Measurements from ENCODE around the gene REG4.

Gene REG4

DNA sequence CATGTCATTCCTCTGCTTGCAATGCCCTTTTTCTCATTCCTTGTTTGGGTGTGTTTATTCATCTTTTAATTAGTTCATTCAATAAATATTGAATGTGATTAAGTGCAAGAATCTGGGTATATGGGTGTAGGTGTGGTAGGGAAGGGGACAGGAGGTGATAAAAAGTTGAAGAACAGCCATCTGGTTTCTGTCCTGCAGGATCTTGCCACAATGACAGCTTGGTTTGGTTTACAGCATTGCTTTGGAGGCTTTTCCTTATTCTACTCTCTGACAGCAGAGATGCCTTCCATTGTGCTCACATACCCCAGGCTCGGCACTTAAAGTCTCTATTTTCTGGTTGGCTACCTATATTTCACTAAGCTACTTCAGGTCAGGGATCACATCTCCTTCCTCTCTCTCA is 3.0 kb upstream of the REG4 start:
- Histone ChIP-seq H3K79me2 (ENCODE audit: control insufficient read depth, low read length) (no peaks in the 10 kb centered on the region), H3K9me3 (ENCODE audit: control insufficient read depth, insufficient read depth, low read length) (no peaks in the 10 kb centered on the region), H3K4me2 (ENCODE audit: low read length) (no peak overlapping the region), H3F3A (ENCODE audit: control insufficient read depth, insufficient read depth) (no peaks in the 10 kb centered on the region), H3K4me3 (ENCODE audit: low read length) (no peak overlapping the region), H3K9me2 (replicated peaks; ENCODE audit: control insufficient read depth, low read length) (no peaks in the 10 kb centered on the region), H3K27ac (ENCODE audit: low read depth, low read length) (no peak overlapping the region), H3K36me3 (ENCODE audit: control insufficient read depth, low read length) (no peaks in the 10 kb centered on the region), H4K20me1 (ENCODE audit: control insufficient read depth, insufficient read depth, low read depth, low read length) (no peaks in the 10 kb centered on the region), H3K4me1 (ENCODE audit: control insufficient read depth, low read length) (no peaks in the 10 kb centered on the region), H3K27me3 (ENCODE audit: control insufficient read depth, low read length) (peaks cover 12% of the 10 kb centered on the region)
- no peak for TF ChIP-seq EZH2phosphoT487 (IDR thresholded peaks at IDR 0.05; ENCODE audit: borderline replicate concordance, low read length)
- TF ChIP-seq, protein P1, sequence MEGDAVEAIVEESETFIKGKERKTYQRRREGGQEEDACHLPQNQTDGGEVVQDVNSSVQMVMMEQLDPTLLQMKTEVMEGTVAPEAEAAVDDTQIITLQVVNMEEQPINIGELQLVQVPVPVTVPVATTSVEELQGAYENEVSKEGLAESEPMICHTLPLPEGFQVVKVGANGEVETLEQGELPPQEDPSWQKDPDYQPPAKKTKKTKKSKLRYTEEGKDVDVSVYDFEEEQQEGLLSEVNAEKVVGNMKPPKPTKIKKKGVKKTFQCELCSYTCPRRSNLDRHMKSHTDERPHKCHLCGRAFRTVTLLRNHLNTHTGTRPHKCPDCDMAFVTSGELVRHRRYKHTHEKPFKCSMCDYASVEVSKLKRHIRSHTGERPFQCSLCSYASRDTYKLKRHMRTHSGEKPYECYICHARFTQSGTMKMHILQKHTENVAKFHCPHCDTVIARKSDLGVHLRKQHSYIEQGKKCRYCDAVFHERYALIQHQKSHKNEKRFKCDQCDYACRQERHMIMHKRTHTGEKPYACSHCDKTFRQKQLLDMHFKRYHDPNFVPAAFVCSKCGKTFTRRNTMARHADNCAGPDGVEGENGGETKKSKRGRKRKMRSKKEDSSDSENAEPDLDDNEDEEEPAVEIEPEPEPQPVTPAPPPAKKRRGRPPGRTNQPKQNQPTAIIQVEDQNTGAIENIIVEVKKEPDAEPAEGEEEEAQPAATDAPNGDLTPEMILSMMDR (IDR thresholded peaks at IDR 0.05; ENCODE audit: low read depth, low read length, poor library complexity, severe bottlenecking) = no peak

DNA sequence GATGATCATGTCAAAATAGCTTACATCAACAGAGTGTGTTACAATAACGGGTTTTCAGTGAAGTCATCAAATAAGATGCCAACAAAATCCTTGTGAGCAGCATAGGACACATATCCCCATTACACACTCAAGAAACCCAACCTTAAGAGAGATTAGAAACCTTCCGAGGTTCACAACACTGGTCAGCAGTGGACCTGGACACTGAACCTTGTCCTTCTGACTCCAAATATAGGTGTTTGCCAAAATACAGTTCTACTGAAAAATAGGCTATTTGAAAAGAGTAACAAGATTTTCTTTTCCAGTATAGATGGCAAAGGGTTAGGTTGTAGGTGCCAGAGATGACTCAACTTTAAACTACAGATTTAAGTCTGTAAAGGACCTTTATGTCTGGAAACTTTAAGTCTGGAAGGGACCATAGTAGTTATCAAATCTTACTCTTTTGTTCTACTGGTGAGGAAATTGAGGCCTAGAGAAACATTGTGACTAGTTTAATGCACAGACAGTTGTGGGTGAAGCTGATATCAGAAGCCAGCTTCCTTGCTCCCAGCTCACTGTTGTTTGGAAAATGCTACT is 811 bp upstream of the REG4 start:
- H3K27me3 ChIP-seq (ENCODE audit: control insufficient read depth, low read length) = peaks cover 12% of the 10 kb centered on the region
- H3K9me3 ChIP-seq (ENCODE audit: control insufficient read depth, insufficient read depth, low read length) = no peaks in the 10 kb centered on the region
- H3K4me2 ChIP-seq (ENCODE audit: low read length) = no peak overlapping the region
- H3F3A ChIP-seq (ENCODE audit: control insufficient read depth, insufficient read depth) = no peaks in the 10 kb centered on the region
- no peak overlapping the region for H3K4me3 ChIP-seq (ENCODE audit: low read length)
- no peak overlapping the region for H3K27ac ChIP-seq (ENCODE audit: low read depth, low read length)
- no peaks in the 10 kb centered on the region for H3K9me2 ChIP-seq (replicated peaks; ENCODE audit: control insufficient read depth, low read length)
- no peaks in the 10 kb centered on the region for H4K20me1 ChIP-seq (ENCODE audit: control insufficient read depth, insufficient read depth, low read depth, low read length)
- TF ChIP-seq, protein P1 (IDR thresholded peaks at IDR 0.05; ENCODE audit: low read depth, low read length, poor library complexity, severe bottlenecking) = no peak
- no peak for TF ChIP-seq EZH2phosphoT487 (IDR thresholded peaks at IDR 0.05; ENCODE audit: borderline replicate concordance, low read length)
- no peaks in the 10 kb centered on the region for H3K79me2 ChIP-seq (ENCODE audit: control insufficient read depth, low read length)
- H3K4me1 ChIP-seq (ENCODE audit: control insufficient read depth, low read length) = no peaks in the 10 kb centered on the region
- H3K36me3 ChIP-seq (ENCODE audit: control insufficient read depth, low read length) = no peaks in the 10 kb centered on the region

DNA sequence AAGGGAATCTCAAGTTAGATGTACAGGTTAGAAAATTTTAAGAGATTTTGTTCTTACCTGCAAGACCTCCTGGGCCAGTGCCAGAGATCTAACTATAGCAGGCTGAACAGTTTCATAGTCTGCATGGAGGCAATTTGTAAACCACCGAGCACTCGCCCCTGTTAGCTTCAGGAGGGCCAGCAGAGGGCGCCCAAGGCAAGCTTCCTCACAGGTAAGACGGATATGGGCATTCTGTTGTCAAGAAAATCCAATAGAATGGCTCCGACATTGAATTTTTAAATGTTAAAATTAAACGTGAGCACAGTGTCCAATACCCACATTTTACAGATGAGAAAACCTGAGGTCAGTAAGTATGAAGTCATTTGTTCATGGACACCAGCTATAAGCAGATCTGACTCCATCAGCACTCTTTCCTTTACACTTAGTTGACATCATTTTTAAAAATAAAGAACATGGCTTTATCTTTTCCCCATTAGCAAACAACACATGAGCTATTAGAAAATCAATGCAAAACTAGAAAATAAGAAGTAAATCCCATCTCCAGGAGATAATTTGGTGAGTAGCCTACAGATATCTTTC is 2.2 kb downstream of the REG4 start:
- H3K4me3 ChIP-seq (ENCODE audit: low read length) = no peak overlapping the region
- H3K4me2 ChIP-seq (ENCODE audit: low read length) = no peak overlapping the region
- no peak overlapping the region for H3K27ac ChIP-seq (ENCODE audit: low read depth, low read length)
- H3K27me3 ChIP-seq (ENCODE audit: control insufficient read depth, low read length) = peaks cover 3% of the 10 kb centered on the region; the same call in 1 of the 2 replicates
- H4K20me1 ChIP-seq (ENCODE audit: control insufficient read depth, insufficient read depth, low read depth, low read length) = no peaks in the 10 kb centered on the region
- H3F3A ChIP-seq (ENCODE audit: control insufficient read depth, insufficient read depth) = no peaks in the 10 kb centered on the region
- TF ChIP-seq, protein P1 (IDR thresholded peaks at IDR 0.05; ENCODE audit: low read depth, low read length, poor library complexity, severe bottlenecking) = peak; percentile 93
- no peak for TF ChIP-seq EZH2phosphoT487 (IDR thresholded peaks at IDR 0.05; ENCODE audit: borderline replicate concordance, low read length)
- no peaks in the 10 kb centered on the region for H3K9me2 ChIP-seq (replicated peaks; ENCODE audit: control insufficient read depth, low read length)
- no peaks in the 10 kb centered on the region for H3K9me3 ChIP-seq (ENCODE audit: control insufficient read depth, insufficient read depth, low read length)
- no peaks in the 10 kb centered on the region for H3K4me1 ChIP-seq (ENCODE audit: control insufficient read depth, low read length)
- no peaks in the 10 kb centered on the region for H3K79me2 ChIP-seq (ENCODE audit: control insufficient read depth, low read length)
- no peaks in the 10 kb centered on the region for H3K36me3 ChIP-seq (ENCODE audit: control insufficient read depth, low read length)
